H1 (cell line): ENCODE measurements around the gene NDUFA3. TPM values are rescaled to one million over a fixed set of nuclear protein-coding genes. Genes with fewer than 3 reads are reported as not detected.
A peak's percentile ranks its signal among the peaks of the same experiment; 100 is the strongest.

Experiments
- CTCF ChIA-PET: fragments of 300-600 bp; sonication (Branson Sonifier 250); formaldehyde crosslinking; loops from one replicate; lab custom pipeline; 2021; ENCODE audit not compliant: partially characterized antibody; lab: Charles Lee
- POLR2A ChIA-PET: fragments of 300-600 bp; sonication (Branson Sonifier 250); formaldehyde crosslinking; loops from one replicate; lab custom pipeline; 2021; ENCODE audit warnings: inconsistent platforms; ENCODE audit not compliant: partially characterized antibody; lab: Charles Lee
- DNase-seq, 2 experiments: peaks; one replicate each; pipeline versions ENCODE4 v3.0.0 to v3.0.0-alpha.2; 2010 to 2022; ENCODE audit warnings: low spot score in 2 of 2, low read depth in 1 of 2, mixed read lengths in 1 of 2
- FAIRE-seq: peaks from 2 replicates; lab custom pipeline; 2011; peaks lifted over from hg19 to GRCh38; lab: Jason Lieb, UNC
- H2AFZ ChIP-seq: 2 replicates; pipeline ENCODE4 v1.8.1; 2012; ENCODE audit warnings: low read length, inconsistent platforms
- H2AK5ac ChIP-seq: 2 replicates; pipeline ENCODE4 v1.6.1; 2013; ENCODE audit warnings: low read depth, low read length
- H2BK120ac ChIP-seq: replicated peaks from 2 replicates; pipeline ENCODE3; 2013; ENCODE audit warnings: low read depth, low read length, inconsistent platforms
- H2BK12ac ChIP-seq: 2 replicates; pipeline ENCODE4 v1.6.1; 2013; ENCODE audit warnings: low read depth, low read length
- H2BK15ac ChIP-seq: 2 replicates; pipeline ENCODE4 v1.6.1; 2013; ENCODE audit warnings: low read length
- H2BK20ac ChIP-seq: 2 replicates; pipeline ENCODE4 v1.6.1; 2013; ENCODE audit warnings: low read length
- H2BK5ac ChIP-seq: 2 replicates; pipeline ENCODE4 v1.6.1; 2013; ENCODE audit warnings: low read depth, low read length
- H3K14ac ChIP-seq: 2 replicates; pipeline ENCODE4 v1.6.1; 2013; ENCODE audit warnings: inconsistent platforms; ENCODE audit not compliant: insufficient read length
- H3K18ac ChIP-seq: 2 replicates; pipeline ENCODE4 v1.6.1; 2013; ENCODE audit warnings: low read length; ENCODE audit errors: extremely low read depth
- H3K23ac ChIP-seq: 2 replicates; pipeline ENCODE4 v1.6.1; 2013; ENCODE audit warnings: inconsistent platforms; ENCODE audit not compliant: insufficient read length
- H3K23me2 ChIP-seq: 2 replicates; pipeline ENCODE4 v1.6.1; 2013; ENCODE audit warnings: low read depth, low read length
- H3K27ac ChIP-seq: 2 replicates; pipeline ENCODE4 v1.6.1; 2011; ENCODE audit warnings: low read depth, low read length, inconsistent platforms
- H3K27me3 ChIP-seq, 4 experiments: replicated peaks in 1 of 4; 1 replicate in 1 of 4; 2 replicates in 3 of 4; pipeline versions ENCODE4 v1.6.1 to v1.8.1; 2011 to 2013; ENCODE audit warnings: low read length in 3 of 4, mild to moderate bottlenecking in 3 of 4, inconsistent platforms in 2 of 4, mixed read lengths in 2 of 4, moderate library complexity in 1 of 4; ENCODE audit not compliant: control insufficient read depth in 3 of 4, insufficient read depth in 3 of 4; ENCODE audit errors: extremely low read depth in 1 of 4
- H3K36me3 ChIP-seq, 4 experiments: 2 replicates each; pipeline versions ENCODE4 v1.6.1 to v1.8.1; 2011 to 2013; ENCODE audit warnings: mild to moderate bottlenecking in 4 of 4, low read length in 3 of 4, moderate library complexity in 2 of 4, control low read depth in 1 of 4, inconsistent platforms in 1 of 4; ENCODE audit not compliant: insufficient read depth in 4 of 4, control insufficient read depth in 2 of 4
- H3K4ac ChIP-seq: replicated peaks from 2 replicates; pipeline ENCODE3; 2013; ENCODE audit warnings: low read length, low read depth, mixed read lengths, inconsistent platforms; ENCODE audit not compliant: insufficient read length
- H3K4me1 ChIP-seq, 4 experiments: replicated peaks in 1 of 4; 1 replicate in 1 of 4; 2 replicates in 3 of 4; pipeline versions ENCODE4 v1.6.1 to v1.8.1; 2011 to 2013; ENCODE audit warnings: low read length in 3 of 4, inconsistent platforms in 2 of 4, mixed read lengths in 1 of 4; ENCODE audit not compliant: insufficient read depth in 4 of 4, control insufficient read depth in 3 of 4
- H3K4me2 ChIP-seq, 2 experiments: 2 replicates each; pipeline versions ENCODE4 v1.6.1 to v1.8.1; 2011 to 2013; ENCODE audit warnings: low read depth in 2 of 2, low read length in 2 of 2, control low read depth in 1 of 2, inconsistent platforms in 1 of 2, mild to moderate bottlenecking in 1 of 2; ENCODE audit not compliant: insufficient read depth in 1 of 2
- H3K4me3 ChIP-seq, 4 experiments: fragments of 200-600, 300-600 bp in 1 of 4; sonication (generic), shearing (Covaris generic), sonication (Bioruptor Twin) in 1 of 4; 2 replicates each; pipeline versions ENCODE4 v1.5.1 to v1.8.1; 2011 to 2016; ENCODE audit warnings: low read length in 4 of 4, low read depth in 3 of 4, control low read depth in 2 of 4, inconsistent platforms in 2 of 4, mild to moderate bottlenecking in 2 of 4, mixed read lengths in 1 of 4, moderate library complexity in 1 of 4; ENCODE audit not compliant: insufficient read depth in 2 of 4; ENCODE audit errors: extremely low read depth in 1 of 4
- H3K56ac ChIP-seq: replicated peaks from 2 replicates; pipeline ENCODE3; 2013; ENCODE audit warnings: low read depth, mild to moderate bottlenecking, mixed read lengths, low read length, inconsistent platforms; ENCODE audit not compliant: insufficient read length
- H3K79me1 ChIP-seq: 2 replicates; pipeline ENCODE4 v1.6.1; 2013; ENCODE audit warnings: low read depth, low read length, control low read depth
- H3K79me2 ChIP-seq, 2 experiments: 2 replicates each; pipeline versions ENCODE4 v1.6.1 to v1.8.1; 2012 to 2013; ENCODE audit warnings: low read length in 2 of 2, mild to moderate bottlenecking in 2 of 2, inconsistent platforms in 1 of 2; ENCODE audit not compliant: insufficient read depth in 2 of 2, control insufficient read depth in 1 of 2
- H3K9ac ChIP-seq, 4 experiments: replicated peaks in 1 of 4; 1 replicate in 1 of 4; 2 replicates in 3 of 4; pipeline versions ENCODE4 v1.6.1 to v1.8.1; 2011 to 2013; ENCODE audit warnings: low read depth in 3 of 4, low read length in 3 of 4, control low read depth in 2 of 4, mild to moderate bottlenecking in 2 of 4, moderate library complexity in 2 of 4, inconsistent platforms in 1 of 4; ENCODE audit errors: extremely low read depth in 1 of 4
- H3K9me3 ChIP-seq, 2 experiments: 2 replicates each; pipeline versions ENCODE4 v1.6.1 to v1.8.1; 2012 to 2013; ENCODE audit warnings: mild to moderate bottlenecking in 2 of 2, moderate library complexity in 2 of 2, control low read depth in 1 of 2, inconsistent platforms in 1 of 2, low read depth in 1 of 2, low read length in 1 of 2, mixed read lengths in 1 of 2; ENCODE audit not compliant: insufficient read depth in 2 of 2
- H4K20me1 ChIP-seq, 2 experiments: replicated peaks in 1 of 2; 2 replicates each; pipeline versions ENCODE3 to v1.8.1; 2011 to 2013; ENCODE audit warnings: inconsistent platforms in 2 of 2, low read length in 2 of 2, mild to moderate bottlenecking in 1 of 2; ENCODE audit not compliant: insufficient read depth in 2 of 2, control insufficient read depth in 1 of 2
- H4K5ac ChIP-seq: 2 replicates; pipeline ENCODE4 v1.6.1; 2013; ENCODE audit warnings: low read length, low read depth, mixed read lengths, inconsistent platforms; ENCODE audit not compliant: insufficient read length
- H4K8ac ChIP-seq: 2 replicates; pipeline ENCODE4 v1.8.0; 2013; ENCODE audit warnings: mild to moderate bottlenecking, moderate library complexity, low read length, inconsistent platforms; ENCODE audit not compliant: insufficient read depth; ENCODE audit errors: extremely low read depth
- H4K91ac ChIP-seq: replicated peaks from 2 replicates; pipeline ENCODE3; 2013; ENCODE audit warnings: low read length, mixed read lengths, inconsistent platforms; ENCODE audit not compliant: insufficient read length
- CTBP2 ChIP-seq: IDR thresholded peaks from 2 replicates; pipeline ENCODE4 v1.7.0; 2011; ENCODE audit warnings: borderline replicate concordance, mild to moderate bottlenecking, moderate library complexity, mixed read lengths, low read length; ENCODE audit not compliant: insufficient read depth, insufficient read length
- EGR1 ChIP-seq: IDR thresholded peaks from 2 replicates; pipeline ENCODE4 v1.6.1; 2011; ENCODE audit warnings: low read depth, low read length, borderline replicate concordance
- TAF1 ChIP-seq: IDR thresholded peaks from 2 replicates; pipeline ENCODE4 v1.6.1; 2011; ENCODE audit warnings: mild to moderate bottlenecking, low read depth, low read length
- WGBS, 2 experiments: shearing (Covaris generic) in 1 of 2; methylation state at CpG; one replicate each; pipeline versions ENCODE4 v1.1.6 to v1.1.7; 2013 to 2015; ENCODE audit warnings: low lambda C conversion rate in 2 of 2, mixed read lengths in 2 of 2, inconsistent platforms in 1 of 2, low coverage in 1 of 2, missing lambda C conversion rate in 1 of 2; ENCODE audit not compliant: insufficient replicate concordance in 2 of 2, insufficient coverage in 1 of 2, insufficient read length in 1 of 2; ENCODE audit errors: extremely low coverage in 1 of 2, missing lambda C conversion rate in 1 of 2; 5-methylcytosine and 5-hydroxymethylcytosine counted together
- polyA plus RNA-seq, 7 experiments: library from polyadenylated mRNA; depleted of rRNA in 3 of 7; stranded (reverse) in 5 of 7; unstranded in 2 of 7; fragments of >200 nt in 5 of 7; fragments of 200-250 nt in 2 of 7; gene quantifications; 1 replicate in 5 of 7; 2 replicates in 1 of 7; 4 replicates in 1 of 7; pipeline versions ENCODE4 v1.2.1 to v1.2.3, GENCODE V29; 2011 to 2013; ENCODE audit warnings: missing spikeins in 2 of 7, mixed read lengths in 2 of 7
- total RNA-seq: library from RNA; stranded (reverse); fragmentation: NEBNext Ultra II Directional; extraction: Animal tissue kit (Norgen Biotek cat#: 25700); gene quantifications from 2 replicates; pipeline ENCODE4 v1.2.1, GENCODE V29; 2021

The NDUFA3 gene
- total and polyA plus RNA-seq, 2 of the 8 experiments (the other 6 are each of a cell fraction or from before 2014, with no cell fraction given) = 175 to 208 TPM

- Histone ChIP-seq H2AFZ (no peak overlapping the region), H4K20me1 (peaks cover 1 to 10% of the 10 kb centered on the region in 2 experiments), H3K23me2 (peaks cover 17% of the 10 kb centered on the region), H2BK15ac (no peak overlapping the region), H3K9ac (no peak overlapping the region), H2BK12ac (0 out of 2 replicates have a peak overlapping the region, but pooled peaks have one; percentile 60), H3K4me1 (peaks cover 0 to 11% (median 5%) of the 10 kb centered on the region in 4 experiments; a peak in 5 of 7 replicates), H4K91ac (no peak overlapping the region), H3K9me3 (peaks cover 3 to 10% of the 10 kb centered on the region in 2 experiments; a peak in 3 of 4 replicates), H2BK120ac (no peak overlapping the region), H3K4me3 (no peak overlapping the region), H2BK20ac (no peak overlapping the region), H2BK5ac (no peak overlapping the region; the same call in 1 of the 2 replicates), H3K36me3 (peaks cover 8 to 28% (median 10%) of the 10 kb centered on the region in 4 experiments; a peak in 7 of 8 replicates), H3K27ac (no peak overlapping the region), H2AK5ac (0 out of 2 replicates have a peak overlapping the region, but pooled peaks have one; percentile 39), H3K18ac (no peak overlapping the region; the same call in 1 of the 2 replicates), H3K4ac (no peak overlapping the region), H3K56ac (no peak overlapping the region), H4K8ac (no peak overlapping the region), H3K79me1 (peaks cover 2% of the 10 kb centered on the region; the same call in 1 of the 2 replicates), H3K4me2 (no peak overlapping the region), H3K14ac (no peak overlapping the region), H3K27me3 (no peaks in the 10 kb centered on the region), H3K23ac (no peak overlapping the region), H4K5ac (no peak overlapping the region), H3K79me2 (peaks cover 5 to 12% of the 10 kb centered on the region in 2 experiments; a peak in 3 of 4 replicates)
- ChIA-PET POLR2A (interaction anchor here (1.0 to 15.7 kb wide), 9 partner anchors 8 to 183 kb away, joined by 3 to 348 read pairs (median 8); partner anchors contain the start of genes LENG1, PRPF31, RPS9 and TFPT), CTCF (no interaction called here)
- 52% methylated on average over 2 of the region's 2 CpGs; no CpG with 5 or more reads in 1 of the 2 experiments for WGBS, 2 experiments
- DNase-seq (peak in 1 of 2 experiments; percentile 59), FAIRE-seq (no peak)
- peak; percentile 41 for TF ChIP-seq EGR1
- peak; percentile 7 for TF ChIP-seq CTBP2
- TF ChIP-seq TAF1 = no peak
Measured at GRCh38 chr19:54133957-54134590, 31.4 kb downstream of the NDUFA3 start.
